Sigmoid colon (tissue), 7 donors: ENCODE measurements around the gene SLC1A3. TPM values are rescaled to one million over a fixed set of nuclear protein-coding genes. Genes with fewer than 3 reads are reported as not detected.

Source experiments
- DNase-seq: peaks from one replicate; pipeline ENCODE4 v3.0.0-alpha.2; 2019
- H3K27ac ChIP-seq, 4 donors: fragments of 200-600 bp; sonication (generic); one replicate each; pipeline ENCODE4 v1.5.1; 2016 to 2019; ENCODE audit warnings: mild to moderate bottlenecking in 1 of 4
- H3K27me3 ChIP-seq, 3 donors: fragments of 200-600 bp; sonication (generic); one replicate each; pipeline ENCODE4 v1.5.1; 2019; ENCODE audit warnings: mild to moderate bottlenecking in 1 of 3
- H3K36me3 ChIP-seq, 4 donors: fragments of 200-600 bp; sonication (generic); one replicate each; pipeline ENCODE4 v1.5.1; 2016 to 2019
- H3K4me1 ChIP-seq, 4 donors: fragments of 200-600 bp; sonication (generic); one replicate each; pipeline ENCODE4 v1.5.1; 2017 to 2019
- H3K4me3 ChIP-seq, 4 donors: fragments of 200-600 bp; sonication (generic); one replicate each; pipeline ENCODE4 v1.5.1; 2017 to 2019; ENCODE audit warnings: mild to moderate bottlenecking in 2 of 4, moderate library complexity in 1 of 4
- H3K9me3 ChIP-seq, 4 donors: fragments of 200-600 bp in 3 of 4; sonication (generic) in 3 of 4; one replicate each; pipeline versions ENCODE4 v1.5.1 to v1.6.1; 2013 to 2019
- EP300 ChIP-seq, 4 donors: sonication (generic); formaldehyde crosslinking; IDR thresholded peaks; one replicate each; pipeline ENCODE4 v1.6.1; 2017; ENCODE audit warnings: antibody characterized with exemption in 4 of 4
- POLR2A ChIP-seq, 2 donors: fragments of 450-650 bp; IDR thresholded peaks; one replicate each; pipeline ENCODE4 v1.6.1; 2016; ENCODE audit warnings: antibody characterized with exemption in 2 of 2, mild to moderate bottlenecking in 2 of 2, moderate library complexity in 2 of 2
- POLR2AphosphoS5 ChIP-seq, 4 donors: sonication (generic); formaldehyde crosslinking; IDR thresholded peaks; one replicate each; pipeline ENCODE4 v1.6.1; 2017; ENCODE audit warnings: antibody characterized with exemption in 4 of 4
- WGBS, 2 donors: extraction: QIAGEN DNeasy Blood & Tissue Kit; methylation state at CpG; one replicate each; pipeline ENCODE4 v1.1.7; 2013; 5-methylcytosine and 5-hydroxymethylcytosine counted together
- intact Hi-C: fragments of 100-400 bp; cut with DNase I; formaldehyde crosslinking; loops from one replicate; pipeline ENCODE4 v1.15.1; 2023
- polyA plus RNA-seq, 3 donors: library from polyadenylated mRNA; stranded (reverse); fragments of 200-250 nt; gene quantifications; one replicate each; pipeline ENCODE4 v1.2.3, GENCODE V29; 2013
- total RNA-seq, 4 donors: library from RNA; depleted of rRNA; stranded (reverse); fragments of >200 nt; gene quantifications; one replicate each; pipeline ENCODE4 v1.1.0, GENCODE V29; 2016
- TF ChIP-seq, protein P1 (sequence below), 4 experiments: fragments of 450-650 bp in 3 of 4; fragments of 200-600 bp in 1 of 4; IDR thresholded peaks; one replicate each; pipeline ENCODE4 v1.5.1; 2016 to 2019; ENCODE audit warnings: antibody characterized with exemption in 4 of 4, mild to moderate bottlenecking in 3 of 4, moderate library complexity in 2 of 4
- donor health status: healthy with polysubstance abuse.
- donor health status: Bipolar disorder and iron deficiency.
- donor health status: healthy.

Gene SLC1A3
- total RNA-seq (10 to 100 TPM; 16.8 to 23.6 (median 20.4) TPM), polyA plus RNA-seq (1 to 10 TPM; 1.8 to 6.7 (median 5.0) TPM)

DNA sequence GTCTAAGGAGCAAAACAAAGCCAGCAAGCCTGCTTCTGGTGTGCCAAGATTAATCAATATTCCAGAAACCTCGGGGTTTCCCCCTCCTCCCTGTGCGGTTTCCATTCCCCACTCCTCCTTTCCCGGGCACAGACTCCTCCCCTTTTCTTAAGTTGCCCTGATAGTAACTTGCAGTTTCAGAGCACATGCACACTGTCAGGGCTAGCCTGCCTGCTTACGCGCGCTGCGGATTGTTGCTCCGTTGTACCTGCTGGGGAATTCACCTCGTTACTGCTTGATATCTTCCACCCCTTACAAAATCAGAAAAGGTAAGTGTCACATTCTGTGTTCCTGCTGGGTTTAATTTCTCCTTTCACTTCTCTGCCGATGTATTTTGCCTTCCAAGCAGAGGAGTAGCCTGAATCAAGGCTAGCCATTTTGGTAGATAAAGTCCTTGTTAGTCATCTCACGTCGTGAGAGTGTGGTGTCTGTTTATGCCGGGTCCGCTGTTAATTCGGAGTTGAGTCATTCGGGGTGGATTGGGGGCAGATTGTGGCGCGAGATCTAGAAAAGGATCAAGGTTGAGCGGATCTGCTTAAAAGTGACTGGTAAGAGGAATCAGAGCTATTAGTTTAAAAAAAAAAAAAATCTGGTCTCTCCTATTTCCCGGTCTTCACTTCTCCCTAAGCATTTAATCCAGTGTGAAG lies at the start of gene SLC1A3:
Gene SLC1A3, plus strand, starts transcription at position 179 of the 686 bp plus-strand sequence. CDS start 1,818 bp downstream, outside the sequence.
- Histone ChIP-seq H3K36me3 (no peaks in the 10 kb centered on the region), H3K4me1 (peaks cover 0 to 8% (median 6%) of the 10 kb centered on the region in 4 donors), H3K9me3 (no peaks in the 10 kb centered on the region), H3K4me3 (peak within 1 kb of the TSS; percentile 23 to 54 (median 48)), H3K27me3 (peaks cover 0 to 3% (median 0%) of the 10 kb centered on the region in 3 donors), H3K27ac (peak within 1 kb of the TSS; percentile 21 to 61 (median 36))
- no peak for TF ChIP-seq EP300 (IDR thresholded peaks at IDR 0.05)
- TF ChIP-seq POLR2AphosphoS5 (IDR thresholded peaks at IDR 0.05): peak; percentile 19 to 81 (median 68)
- TF ChIP-seq POLR2A (IDR thresholded peaks at IDR 0.05): peak; percentile 37 to 46
- TF ChIP-seq, protein P1, sequence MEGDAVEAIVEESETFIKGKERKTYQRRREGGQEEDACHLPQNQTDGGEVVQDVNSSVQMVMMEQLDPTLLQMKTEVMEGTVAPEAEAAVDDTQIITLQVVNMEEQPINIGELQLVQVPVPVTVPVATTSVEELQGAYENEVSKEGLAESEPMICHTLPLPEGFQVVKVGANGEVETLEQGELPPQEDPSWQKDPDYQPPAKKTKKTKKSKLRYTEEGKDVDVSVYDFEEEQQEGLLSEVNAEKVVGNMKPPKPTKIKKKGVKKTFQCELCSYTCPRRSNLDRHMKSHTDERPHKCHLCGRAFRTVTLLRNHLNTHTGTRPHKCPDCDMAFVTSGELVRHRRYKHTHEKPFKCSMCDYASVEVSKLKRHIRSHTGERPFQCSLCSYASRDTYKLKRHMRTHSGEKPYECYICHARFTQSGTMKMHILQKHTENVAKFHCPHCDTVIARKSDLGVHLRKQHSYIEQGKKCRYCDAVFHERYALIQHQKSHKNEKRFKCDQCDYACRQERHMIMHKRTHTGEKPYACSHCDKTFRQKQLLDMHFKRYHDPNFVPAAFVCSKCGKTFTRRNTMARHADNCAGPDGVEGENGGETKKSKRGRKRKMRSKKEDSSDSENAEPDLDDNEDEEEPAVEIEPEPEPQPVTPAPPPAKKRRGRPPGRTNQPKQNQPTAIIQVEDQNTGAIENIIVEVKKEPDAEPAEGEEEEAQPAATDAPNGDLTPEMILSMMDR (IDR thresholded peaks at IDR 0.05): no peak
- WGBS, 2 donors: 0% methylated on average over 20 of the region's 20 CpGs
- DNase-seq: peak; percentile 74
- intact Hi-C loops: no loop called here

DNA sequence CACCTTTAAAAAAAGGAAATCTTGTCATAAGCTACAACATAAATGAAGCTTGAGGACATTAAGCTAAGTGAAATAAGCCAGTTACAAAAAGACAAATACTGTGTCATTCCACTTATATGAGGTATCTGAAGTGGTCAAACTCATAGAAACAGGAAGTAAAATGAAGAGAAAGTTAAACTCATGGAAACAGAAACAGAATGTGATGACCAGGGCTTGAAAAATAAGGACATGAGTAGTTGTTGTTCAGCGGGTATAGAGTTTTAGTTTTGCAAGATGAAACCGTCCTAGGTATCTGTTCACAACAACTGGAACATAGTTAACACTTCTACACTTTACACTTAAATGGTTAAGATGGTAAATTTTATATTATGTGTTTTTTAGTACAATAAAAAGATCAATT lies 47.8 kb upstream of the SLC1A3 start:
- intact Hi-C loops: no loop called here
- no peak for DNase-seq

DNA sequence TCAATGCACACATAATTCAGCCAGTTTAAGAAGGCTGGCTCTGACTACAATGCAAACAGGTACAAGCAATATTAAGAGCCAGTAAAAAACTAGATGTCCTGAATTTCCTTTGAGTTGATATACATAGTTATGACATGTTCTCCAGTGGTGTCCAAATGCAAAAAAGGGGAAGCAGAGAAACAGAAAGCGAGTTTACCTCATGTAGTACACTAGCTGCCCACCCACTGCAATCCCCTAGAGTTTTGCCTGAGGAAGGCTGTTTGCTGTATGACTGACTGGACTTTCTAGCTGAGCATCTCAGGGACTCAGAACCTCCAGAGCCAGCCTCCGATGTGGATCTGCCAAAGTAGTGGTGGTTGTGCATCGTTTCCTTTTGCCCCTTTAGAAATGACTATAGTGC lies 44.8 kb upstream of the SLC1A3 start:
- TF ChIP-seq, protein P1 (IDR thresholded peaks at IDR 0.05): no peak
- TF ChIP-seq EP300 (IDR thresholded peaks at IDR 0.05): no peak
- TF ChIP-seq POLR2AphosphoS5 (IDR thresholded peaks at IDR 0.05): no peak
- TF ChIP-seq POLR2A (IDR thresholded peaks at IDR 0.05): no peak
- Histone ChIP-seq H3K4me1 (no peaks in the 10 kb centered on the region), H3K9me3 (no peaks in the 10 kb centered on the region), H3K27ac (no peak overlapping the region), H3K4me3 (no peak overlapping the region), H3K36me3 (no peaks in the 10 kb centered on the region), H3K27me3 (no peaks in the 10 kb centered on the region)
- intact Hi-C loops: no loop called here
- no peak for DNase-seq
- WGBS, 2 donors: 86 to 89% methylated on average over 3 of the region's 3 CpGs

More for the DNA sequence above, 47.8 kb upstream of the SLC1A3 start:
- TF ChIP-seq POLR2A (IDR thresholded peaks at IDR 0.05): no peak
- TF ChIP-seq, protein P1 (IDR thresholded peaks at IDR 0.05): no peak
- TF ChIP-seq EP300 (IDR thresholded peaks at IDR 0.05): no peak
- TF ChIP-seq POLR2AphosphoS5 (IDR thresholded peaks at IDR 0.05): no peak
- Histone ChIP-seq H3K4me1 (no peaks in the 10 kb centered on the region), H3K27me3 (no peaks in the 10 kb centered on the region), H3K36me3 (no peaks in the 10 kb centered on the region), H3K4me3 (no peak overlapping the region), H3K9me3 (no peaks in the 10 kb centered on the region), H3K27ac (no peak overlapping the region)
- WGBS, 2 donors: 87 to 88% methylated on average over 2 of the region's 2 CpGs

DNA sequence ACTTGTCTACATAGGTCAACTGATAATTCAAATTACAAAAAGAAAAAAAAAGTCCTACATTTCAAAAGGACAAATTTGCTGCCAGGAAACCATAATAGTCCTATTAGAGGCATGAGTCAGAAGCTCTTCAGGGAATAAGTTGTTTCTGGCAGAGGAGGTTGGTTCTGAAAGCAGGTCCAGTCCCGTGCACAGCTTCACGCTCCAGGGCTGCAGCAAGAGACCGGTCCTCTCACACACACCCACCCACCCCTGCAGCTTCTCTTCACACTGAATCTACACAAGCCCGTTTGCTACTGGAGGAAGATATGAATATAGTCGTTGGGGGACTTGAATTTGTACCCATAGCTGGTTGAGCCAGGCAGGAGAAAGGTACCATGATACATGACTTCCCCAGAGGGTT lies 36.9 kb upstream of the SLC1A3 start:
- Histone ChIP-seq H3K27ac (no peak overlapping the region), H3K36me3 (no peaks in the 10 kb centered on the region), H3K9me3 (no peaks in the 10 kb centered on the region), H3K4me3 (no peak overlapping the region), H3K27me3 (no peaks in the 10 kb centered on the region), H3K4me1 (no peaks in the 10 kb centered on the region)
- DNase-seq: no peak
- TF ChIP-seq EP300 (IDR thresholded peaks at IDR 0.05): no peak
- TF ChIP-seq, protein P1 (IDR thresholded peaks at IDR 0.05): no peak
- TF ChIP-seq POLR2A (IDR thresholded peaks at IDR 0.05): no peak
- TF ChIP-seq POLR2AphosphoS5 (IDR thresholded peaks at IDR 0.05): no peak
- 79 to 85% methylated on average over 5 of the region's 5 CpGs for WGBS, 2 donors
- intact Hi-C loops: no loop called here
